HG03025 (cell line): ENCODE results near the gene NRXN3.

Source experiments
- ATAC-seq: cut with Tn5 transposase; IDR thresholded peaks from one replicate; pipeline ENCODE4 v1.9.1; 2021; ENCODE audit warnings: mild to moderate bottlenecking, moderate library complexity; ENCODE audit not compliant: unreplicated experiment, low FRiP score

NRXN3 gene

DNA sequence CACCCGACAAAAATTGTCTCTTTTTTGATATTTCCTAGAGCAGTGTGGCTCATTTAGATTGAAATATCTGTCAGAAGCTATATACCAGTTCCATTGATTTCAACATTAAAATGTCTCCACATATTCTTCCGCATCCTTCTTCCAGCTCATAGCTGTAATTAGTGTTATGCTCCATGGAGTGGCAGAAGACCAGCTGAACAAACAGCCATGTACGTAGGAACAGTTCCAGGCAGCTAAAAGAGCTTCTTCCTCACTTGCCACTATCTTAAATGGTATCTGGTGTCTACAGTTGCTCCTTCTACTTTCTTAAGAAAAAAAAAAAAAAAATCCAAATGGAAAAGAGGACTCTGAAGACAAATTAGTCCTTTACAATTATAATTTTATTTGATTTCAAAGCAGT is 1193.1 kb downstream of the NRXN3 start:
- ATAC-seq = no peak

DNA sequence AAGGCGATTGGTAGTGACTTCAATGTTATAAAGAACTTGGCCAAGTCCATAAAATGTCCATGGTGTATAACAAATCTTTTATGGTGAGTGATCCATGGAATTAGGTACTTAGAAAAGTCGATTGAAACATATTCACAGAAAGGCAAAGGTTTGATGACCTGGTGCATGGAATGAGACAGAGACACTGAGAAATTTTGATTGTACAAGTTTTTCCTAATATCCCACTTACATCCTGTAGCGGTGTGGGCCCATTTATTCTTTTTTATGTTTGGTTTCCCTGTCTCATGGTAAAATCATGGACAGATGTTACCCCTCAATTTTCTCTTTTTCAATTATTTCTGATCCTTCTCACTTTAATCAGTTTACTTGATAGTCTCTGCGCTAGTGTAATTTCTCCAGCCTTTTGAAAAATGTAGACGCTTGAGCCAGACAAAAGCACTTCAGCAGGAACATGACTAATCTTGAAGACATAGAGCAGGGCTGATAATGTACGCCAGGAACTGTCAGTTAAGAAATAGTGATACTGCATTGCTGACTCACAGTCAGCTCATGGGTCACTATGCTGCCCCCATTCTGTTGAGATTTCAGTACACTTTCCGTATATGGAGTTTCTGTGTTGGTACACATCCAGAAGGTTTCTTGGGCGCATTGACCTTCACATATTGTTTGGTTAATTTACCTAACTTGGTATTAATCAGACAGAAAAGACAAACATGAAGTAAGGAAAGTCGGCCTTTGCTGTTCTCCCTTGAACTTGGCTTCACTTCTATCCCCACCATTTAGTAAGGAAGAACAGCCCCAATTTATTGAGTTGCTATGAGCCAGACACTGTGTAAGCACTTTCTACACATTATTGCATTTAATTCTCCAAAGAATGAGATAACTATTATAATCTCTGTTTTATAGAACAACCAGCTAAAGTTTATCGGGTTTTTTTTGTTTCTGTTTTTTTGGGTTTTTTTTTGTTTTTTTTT is 1199.5 kb downstream of the NRXN3 start:
- no peak for ATAC-seq

GRCh38 chr14:79370969-79371368 is 1200.8 kb downstream of the NRXN3 start:
- ATAC-seq = no peak

- ATAC-seq = no peak
Observed at GRCh38 chr14:79373451-79373850, 1203.3 kb downstream of the NRXN3 start.

DNA sequence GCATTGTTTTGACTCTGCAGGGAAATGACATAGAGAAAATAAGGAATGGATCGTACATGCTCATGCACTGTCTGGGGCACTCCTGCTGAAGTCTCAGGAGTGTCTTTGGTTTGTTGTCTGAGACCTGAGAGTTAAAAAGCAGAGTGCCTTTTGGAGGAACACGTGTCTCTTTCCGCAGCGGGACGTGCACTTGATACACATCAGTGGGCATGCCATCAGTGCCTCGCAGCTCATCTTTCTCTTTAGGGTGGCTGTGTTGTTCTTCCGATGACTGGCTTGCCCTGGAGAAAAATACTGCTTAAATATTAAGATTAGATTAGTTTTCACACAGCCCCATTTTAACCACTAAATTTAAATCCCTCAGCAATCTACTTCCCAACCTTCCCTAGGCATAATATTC is 1205.2 kb downstream of the NRXN3 start:
- ATAC-seq = no peak

- no peak for ATAC-seq
Observed at GRCh38 chr14:79376557-79376956, 1206.4 kb downstream of the NRXN3 start.

DNA sequence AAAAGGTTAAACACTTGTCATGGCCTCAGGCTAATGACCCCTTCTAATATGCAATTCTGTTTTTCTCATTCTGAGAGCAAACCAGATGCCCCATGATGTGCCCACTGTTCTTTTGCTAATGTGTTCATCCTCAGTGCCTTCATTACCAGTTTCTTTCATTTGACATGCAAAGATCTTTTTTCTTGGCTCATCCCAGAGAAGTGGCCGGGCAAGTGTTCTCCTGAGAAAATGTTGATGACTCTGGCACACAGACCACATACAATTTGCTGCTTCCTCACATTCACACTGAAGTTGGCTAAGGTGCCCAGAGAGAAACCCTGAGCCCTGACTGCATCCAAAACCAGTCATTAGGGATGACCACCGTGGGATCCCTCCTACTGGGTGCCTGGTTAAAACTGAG is 1207.8 kb downstream of the NRXN3 start:
- no peak for ATAC-seq

DNA sequence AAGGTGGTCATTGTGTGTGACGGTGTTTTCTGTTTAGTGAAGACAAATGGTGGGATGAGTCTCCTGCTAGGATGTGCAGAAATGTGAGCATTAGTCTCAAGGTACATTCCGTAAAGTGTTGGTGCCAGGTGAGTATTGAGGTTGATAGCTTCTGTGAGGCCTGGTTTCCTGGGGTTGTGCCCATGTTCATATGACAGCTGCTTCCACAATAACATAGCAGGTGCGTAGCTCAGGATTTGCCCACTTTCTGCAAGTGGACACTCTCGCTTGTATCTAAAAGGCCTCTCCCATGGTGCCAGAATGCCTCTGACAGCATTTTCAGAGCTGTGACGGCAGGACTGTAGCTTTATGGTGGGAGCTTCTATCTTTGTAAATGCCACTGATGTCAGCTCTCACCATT is 1209.1 kb downstream of the NRXN3 start:
- ATAC-seq = no peak

GRCh38 chr14:79383031-79383430 is 1212.9 kb downstream of the NRXN3 start:
- no peak for ATAC-seq

GRCh38 chr14:79383475-79383874 is 1213.3 kb downstream of the NRXN3 start:
- ATAC-seq = no peak

- ATAC-seq = no peak
Observed at GRCh38 chr14:79395061-79395460, 1224.9 kb downstream of the NRXN3 start.

DNA sequence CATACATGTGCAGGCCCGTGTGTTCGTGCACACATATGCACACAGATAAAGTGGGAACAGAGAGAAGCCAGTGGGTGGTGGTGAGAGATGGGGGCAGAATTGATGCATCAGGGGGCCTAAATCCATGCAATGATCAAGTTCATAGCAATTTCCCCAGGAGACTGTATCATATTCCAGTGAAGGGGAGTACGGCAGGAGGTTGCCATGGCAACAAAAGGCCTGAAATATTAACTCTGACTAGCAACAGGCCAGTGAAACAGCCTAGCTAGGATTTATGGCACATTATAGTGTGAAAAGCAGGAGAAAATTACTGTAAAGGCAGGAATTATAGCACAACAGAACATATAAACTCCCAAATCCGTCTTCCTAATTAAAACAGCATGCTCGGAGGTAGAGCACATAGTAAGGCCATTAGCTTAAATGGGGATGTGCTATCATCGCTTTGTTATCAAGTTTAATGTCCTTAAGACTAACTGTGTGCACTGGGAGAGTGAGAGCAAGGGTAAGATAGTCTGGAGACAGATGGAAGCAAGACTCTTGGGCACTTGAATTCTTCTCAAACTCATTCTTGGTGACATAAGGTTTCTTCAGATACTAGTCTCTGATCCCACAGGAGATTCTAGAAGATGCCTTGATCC is 1234.8 kb downstream of the NRXN3 start:
- no peak for ATAC-seq

- no peak for ATAC-seq
Observed at GRCh38 chr14:79405512-79405910, 1235.3 kb downstream of the NRXN3 start.

DNA sequence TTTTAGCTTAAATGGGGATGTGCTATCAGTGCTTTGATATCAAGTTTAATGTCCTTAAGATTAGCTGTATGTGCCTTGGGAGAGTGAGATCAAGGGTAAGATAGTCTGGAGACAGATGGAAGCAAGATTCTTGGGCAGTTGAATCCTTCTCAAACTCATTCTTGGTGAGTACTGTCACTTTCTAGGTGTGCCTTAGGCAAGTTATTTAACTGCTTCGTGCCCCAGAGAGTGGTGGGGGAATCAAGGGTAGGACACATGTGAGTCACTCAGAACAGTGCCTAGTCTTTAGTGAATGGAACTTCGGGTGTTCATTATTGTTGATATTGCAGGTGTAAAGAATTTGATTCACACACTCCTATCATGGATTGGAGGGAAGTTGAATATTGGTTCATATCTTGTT is 1237.4 kb downstream of the NRXN3 start:
- no peak for ATAC-seq

- ATAC-seq = no peak
Observed at GRCh38 chr14:79408696-79409095, 1238.5 kb downstream of the NRXN3 start.

- ATAC-seq = no peak
Observed at GRCh38 chr14:79411403-79412174, 1241.4 kb downstream of the NRXN3 start.

DNA sequence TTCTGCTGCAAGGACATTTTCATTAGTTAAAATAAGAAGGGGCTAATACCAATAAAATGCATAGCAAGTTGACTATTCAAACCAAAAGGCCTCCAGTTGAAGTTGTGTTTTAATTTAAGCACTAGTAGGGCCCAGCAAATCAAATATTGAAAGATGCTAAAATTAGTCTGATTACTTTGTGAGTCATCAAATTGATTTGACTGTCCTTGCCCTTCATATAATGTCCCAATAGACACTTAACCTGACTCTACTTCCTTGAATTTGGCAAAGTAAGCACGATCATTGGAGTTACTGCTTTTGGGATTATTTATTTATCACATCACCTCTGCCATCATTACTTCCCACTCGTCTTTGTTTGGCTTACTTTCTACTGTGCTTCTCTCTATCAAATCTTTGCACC is 1242.6 kb downstream of the NRXN3 start:
- ATAC-seq = no peak

DNA sequence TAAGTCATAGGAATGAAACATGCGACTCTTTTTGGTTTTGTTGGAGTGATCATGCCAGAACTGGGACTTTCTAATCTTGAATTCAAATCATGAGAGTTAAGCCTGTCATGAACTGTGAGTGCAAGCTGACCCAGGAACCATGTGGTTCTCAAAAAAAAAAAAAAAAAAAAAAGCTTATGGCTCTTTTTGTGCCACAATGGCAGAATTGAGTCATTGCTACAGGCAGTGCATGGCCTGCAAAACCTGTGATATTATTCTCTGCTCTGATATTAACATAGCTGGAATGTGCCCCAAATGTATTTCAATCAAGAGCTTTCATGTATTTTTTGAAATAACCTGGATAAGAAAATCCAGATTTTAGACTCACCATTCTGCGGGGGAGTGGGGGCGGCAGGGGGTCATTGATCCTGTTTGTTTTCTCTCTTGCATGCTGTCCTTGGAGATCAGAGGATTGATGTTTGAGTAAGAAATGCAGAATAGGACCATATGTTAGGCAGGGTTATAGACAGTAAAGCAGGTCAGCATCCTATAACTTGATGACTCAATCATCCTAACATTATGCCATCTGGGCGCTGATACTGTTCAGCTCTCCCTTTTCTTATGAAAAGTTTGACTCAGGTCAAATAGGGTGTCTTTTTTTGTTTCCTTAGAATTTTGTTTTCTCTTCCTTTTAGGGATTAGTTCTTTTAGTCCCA is 1243.7 kb downstream of the NRXN3 start:
- no peak for ATAC-seq

DNA sequence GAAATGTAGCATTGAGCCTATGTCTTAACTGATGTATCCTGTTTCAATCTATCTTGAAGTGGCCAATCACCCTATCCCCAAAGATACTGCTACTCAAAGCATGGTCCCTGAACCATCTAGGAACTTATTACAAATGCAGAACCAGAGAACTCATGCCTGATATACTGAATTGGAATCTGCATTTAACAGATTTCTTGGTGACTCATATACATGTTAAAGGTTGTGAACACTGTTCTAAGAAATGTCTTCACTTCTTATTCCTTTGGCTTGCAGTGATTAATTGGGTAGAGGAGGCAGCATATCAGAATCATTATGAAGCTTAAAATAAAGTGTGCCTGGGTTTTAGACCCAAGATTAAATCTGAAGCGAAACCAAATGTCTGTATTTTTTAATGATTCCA is 1245.6 kb downstream of the NRXN3 start:
- no peak for ATAC-seq

DNA sequence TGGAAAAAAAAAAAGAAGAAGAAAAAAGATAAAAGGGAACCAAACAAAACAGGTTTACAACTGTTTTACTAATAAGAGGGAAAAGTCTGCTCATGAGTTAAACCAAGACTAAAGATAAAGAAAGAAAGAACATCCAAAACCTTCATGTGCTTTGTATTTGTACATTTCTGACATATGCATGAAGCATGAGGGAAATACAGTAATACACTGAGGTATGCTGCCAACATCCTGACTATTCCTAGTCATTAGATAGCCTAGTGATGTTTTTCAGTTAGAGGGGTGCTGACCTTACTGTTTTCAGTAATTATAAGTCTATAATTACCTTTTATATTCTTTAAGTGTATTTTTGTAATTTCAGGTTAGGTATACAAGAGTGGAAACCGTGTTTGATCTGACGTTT is 1247.8 kb downstream of the NRXN3 start:
- ATAC-seq = no peak
